ENCODE data around the gene ZNF792. TPM values are rescaled to one million over a fixed set of nuclear protein-coding genes. Genes with fewer than 3 reads are reported as not detected.

The ZNF792 gene
- total and polyA plus RNA-seq, 2 of the 8 experiments (the other 6 are each of a cell fraction or from before 2014, with no cell fraction given) = 2.5 to 7.2 TPM

DNA sequence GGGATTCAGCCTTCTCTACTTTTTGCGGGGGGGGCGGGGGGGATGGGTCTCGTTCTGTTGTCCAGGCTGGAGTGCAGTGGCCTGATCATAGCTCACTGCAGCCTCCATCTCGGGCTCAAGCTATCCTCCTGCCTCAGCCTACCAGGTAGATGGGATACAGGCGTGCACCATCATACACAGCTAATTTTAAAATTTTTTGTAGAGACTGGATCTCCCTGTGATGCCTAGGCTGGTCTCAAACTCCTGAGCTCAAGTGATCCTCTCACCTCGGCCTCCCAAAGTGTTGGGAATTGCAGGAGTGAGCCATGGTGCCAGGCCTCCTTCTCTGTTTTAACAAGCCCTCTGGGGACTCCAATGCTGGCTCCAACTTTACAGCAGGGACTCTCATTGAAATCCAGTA lies 569 bp upstream of the ZNF792 start:
- no peak overlapping the region for H2BK12ac ChIP-seq (ENCODE audit: low read depth, low read length)
- peaks cover 0 to 3% of the 10 kb centered on the region in 2 experiments for H4K20me1 ChIP-seq (replicated peaks in 1 of 2; ENCODE audit: control insufficient read depth in 1 of 2, insufficient read depth in 2 of 2, low read length in 2 of 2)
- H2BK120ac ChIP-seq (replicated peaks; ENCODE audit: low read depth, low read length) = no peak overlapping the region
- H3K27ac ChIP-seq (ENCODE audit: low read depth, low read length) = no peak overlapping the region
- H3K18ac ChIP-seq (ENCODE audit: extremely low read depth, low read length) = no peak overlapping the region
- no peak overlapping the region for H2AFZ ChIP-seq (ENCODE audit: low read length)
- no peak overlapping the region for H2AK5ac ChIP-seq (ENCODE audit: low read depth, low read length)
- H4K5ac ChIP-seq (ENCODE audit: insufficient read length, low read depth, low read length) = no peak overlapping the region
- 52% methylated on average over 6 of the region's 6 CpGs; no CpG with 5 or more reads in 1 of the 2 experiments for WGBS, 2 experiments (ENCODE audit: extremely low coverage in 1 of 2, insufficient coverage in 1 of 2, insufficient read length in 1 of 2, insufficient replicate concordance in 2 of 2, low coverage in 1 of 2, low lambda C conversion rate in 2 of 2, missing lambda C conversion rate in 1 of 2)
- DNase-seq (ENCODE audit: low read depth in 1 of 2, low spot score in 2 of 2) (no peak), FAIRE-seq (no peak)
- H3K27me3 ChIP-seq (replicated peaks in 1 of 4; ENCODE audit: control insufficient read depth in 3 of 4, extremely low read depth in 1 of 4, insufficient read depth in 3 of 4, low read length in 3 of 4) = peaks cover 0 to 11% (median 5%) of the 10 kb centered on the region in 4 experiments; a peak in 4 of 7 replicates
- H3K36me3 ChIP-seq (ENCODE audit: control insufficient read depth in 2 of 4, insufficient read depth in 4 of 4, low read length in 3 of 4) = peaks cover 0 to 5% (median 2%) of the 10 kb centered on the region in 4 experiments; a peak in 4 of 8 replicates
- no peak overlapping the region for H2BK20ac ChIP-seq (ENCODE audit: low read length)
- H3K23me2 ChIP-seq (ENCODE audit: low read depth, low read length) = peaks cover 5% of the 10 kb centered on the region; the same call in 1 of the 2 replicates
- ChIA-PET CTCF (ENCODE audit: partially characterized antibody) (interaction anchor here (1.2 kb wide), 1 partner anchor 125 kb away, joined by 6 read pairs; no protein-coding TSS in a partner anchor), POLR2A (ENCODE audit: partially characterized antibody) (interaction anchor here (1.3 to 1.8 kb wide), 2 partner anchors 41 to 65 kb away, joined by 3 to 4 read pairs; no protein-coding TSS in a partner anchor)
- H3K23ac ChIP-seq (ENCODE audit: insufficient read length) = no peak overlapping the region
- no peak overlapping the region for H3K56ac ChIP-seq (replicated peaks; ENCODE audit: insufficient read length, low read depth, low read length)
- no peak overlapping the region for H2BK5ac ChIP-seq (ENCODE audit: low read depth, low read length)
- H3K9me3 ChIP-seq (ENCODE audit: insufficient read depth in 2 of 2, low read depth in 1 of 2, low read length in 1 of 2) = peaks cover 11 to 20% of the 10 kb centered on the region in 2 experiments
- peaks cover 0 to 13% (median 5%) of the 10 kb centered on the region in 4 experiments; a peak in 3 of 7 replicates for H3K4me1 ChIP-seq (replicated peaks in 1 of 4; ENCODE audit: control insufficient read depth in 3 of 4, insufficient read depth in 4 of 4, low read length in 3 of 4)
- peak overlapping the region; percentile 79; a peak in 3 of 4 replicates for H3K4me2 ChIP-seq (ENCODE audit: insufficient read depth in 1 of 2, low read depth in 2 of 2, low read length in 2 of 2)
- no peak overlapping the region for H2BK15ac ChIP-seq (ENCODE audit: low read length)
- H3K79me1 ChIP-seq (ENCODE audit: low read depth, low read length) = peaks cover 8% of the 10 kb centered on the region
- H3K79me2 ChIP-seq (ENCODE audit: control insufficient read depth in 1 of 2, insufficient read depth in 2 of 2, low read length in 2 of 2) = peaks cover 0 to 16% of the 10 kb centered on the region in 2 experiments; a peak in 2 of 4 replicates
- H3K4ac ChIP-seq (replicated peaks; ENCODE audit: insufficient read length, low read depth, low read length) = no peak overlapping the region
- H4K8ac ChIP-seq (ENCODE audit: extremely low read depth, insufficient read depth, low read length) = no peak overlapping the region
- no peak overlapping the region for H3K14ac ChIP-seq (ENCODE audit: insufficient read length)
- H4K91ac ChIP-seq (replicated peaks; ENCODE audit: insufficient read length, low read length) = no peak overlapping the region
- TF ChIP-seq KDM5A (IDR thresholded peaks at IDR 0.05; ENCODE audit: low read length) (no peak), EP300 (IDR thresholded peaks at IDR 0.05; ENCODE audit: borderline replicate concordance in 1 of 2, low read depth in 2 of 2, low read length in 2 of 2) (no peak), KDM1A (IDR thresholded peaks at IDR 0.05; ENCODE audit: borderline replicate concordance, low read length) (no peak), RAD21 (IDR thresholded peaks at IDR 0.05 in 1 of 2, conservative IDR thresholded peaks at IDR 0.05 in 1 of 2; ENCODE audit: low read depth in 2 of 2, low read length in 2 of 2) (no peak), CTBP2 (IDR thresholded peaks at IDR 0.05; ENCODE audit: borderline replicate concordance, insufficient read depth, insufficient read length, low read length) (no peak)
- peak overlapping the region in 3 of 4 experiments; percentile 70 to 96 (median 70); a peak in 6 of 8 replicates for H3K4me3 ChIP-seq (ENCODE audit: extremely low read depth in 1 of 4, insufficient read depth in 2 of 4, low read depth in 3 of 4, low read length in 4 of 4)
- H3K9ac ChIP-seq (replicated peaks in 1 of 4; ENCODE audit: extremely low read depth in 1 of 4, low read depth in 3 of 4, low read length in 3 of 4) = no peak overlapping the region

All from H1 (cell line).